Body of pancreas (tissue), 4 donors: ENCODE data around the gene KRTAP5-1. TPM values are rescaled to one million over a fixed set of nuclear protein-coding genes. Genes with fewer than 3 reads are reported as not detected.

Experiments used
- ATAC-seq: fragments of 150-250 bp; one replicate; pipeline ENCODE4 v1.9.1; 2016
- DNase-seq, 4 donors: peaks; one replicate each; pipeline ENCODE4 v3.0.0-alpha.2; 2019
- H3K27ac ChIP-seq, 4 donors: fragments of 200-600 bp; sonication (generic); 1 replicate in 3 of 4; 2 replicates in 1 of 4; pipeline versions ENCODE4 v1.5.1 to v1.6.1; 2016 to 2019; ENCODE audit warnings: mild to moderate bottlenecking in 1 of 4, mixed read lengths in 1 of 4, moderate library complexity in 1 of 4
- H3K27me3 ChIP-seq, 2 donors: fragments of 200-600 bp; sonication (generic); one replicate each; pipeline ENCODE4 v1.6.0; 2016; ENCODE audit warnings: mild to moderate bottlenecking in 1 of 2
- H3K36me3 ChIP-seq, 2 donors: fragments of 200-600 bp; sonication (generic); replicated peaks in 1 of 2; 2 replicates each; pipeline ENCODE4 v1.5.1; 2016; ENCODE audit warnings: low read depth in 2 of 2; ENCODE audit not compliant: insufficient read depth in 1 of 2
- H3K4me1 ChIP-seq: fragments of 200-600 bp; sonication (generic); one replicate; pipeline ENCODE4 v1.6.0; 2016
- H3K4me3 ChIP-seq, 2 donors: fragments of 200-600 bp; sonication (generic); 1 replicate in 1 of 2; 2 replicates in 1 of 2; pipeline ENCODE4 v1.5.1; 2016 to 2019
- H3K9me3 ChIP-seq, 3 donors: fragments of 200-600 bp; sonication (generic); 1 replicate in 2 of 3; 2 replicates in 1 of 3; pipeline ENCODE4 v1.5.1; 2016
- CTCF ChIP-seq, 7 experiments: fragments of 450-650 bp in 4 of 7; fragments of 200-600 bp in 3 of 7; sonication (generic) in 3 of 7; IDR thresholded peaks; one replicate each; pipeline ENCODE4 v1.5.1; 2016 to 2019; ENCODE audit warnings: antibody characterized with exemption in 7 of 7
- POLR2A ChIP-seq, 3 donors: fragments of 450-650 bp; IDR thresholded peaks; one replicate each; pipeline ENCODE4 v1.6.1; 2016; ENCODE audit warnings: antibody characterized with exemption in 3 of 3, mild to moderate bottlenecking in 2 of 3
- WGBS, 2 donors: methylation state at CpG; one replicate each; pipeline ENCODE4 v1.1.5; 2017; 5-methylcytosine and 5-hydroxymethylcytosine counted together
- intact Hi-C: fragments of 100-400 bp; cut with DNase I; formaldehyde crosslinking; loops from one replicate; pipeline ENCODE4 v1.15.1; 2023
- total RNA-seq, 2 donors: library from RNA; depleted of rRNA; stranded (reverse); fragments of >200 nt; gene quantifications; one replicate each; pipeline ENCODE4 v1.1.0, GENCODE V29; 2016

KRTAP5-1 gene
- total RNA-seq, 2 donors from 2014 or later = not detected

GRCh38 chr11:1570531-1570895 is 14.6 kb downstream of the KRTAP5-1 start:
- H3K4me1 ChIP-seq = peaks cover 69% of the 10 kb centered on the region
- TF ChIP-seq POLR2A (IDR thresholded peaks at IDR 0.05) = no peak
- TF ChIP-seq CTCF (IDR thresholded peaks at IDR 0.05) = no peak
- H3K27ac ChIP-seq = peak overlapping the region in 3 of 4 donors; percentile 72 to 88 (median 78)
- no peaks in the 10 kb centered on the region for H3K9me3 ChIP-seq
- H3K36me3 ChIP-seq = no peaks in the 10 kb centered on the region
- H3K27me3 ChIP-seq = no peaks in the 10 kb centered on the region
- 86 to 93% methylated on average over 3 to 8 of the region's 8 CpGs for WGBS, 2 donors
- DNase-seq = no peak
- H3K4me3 ChIP-seq = no peak overlapping the region
- ATAC-seq = no peak
- intact Hi-C loops = no loop called here

- 73% methylated on average over 11 of the region's 11 CpGs; no CpG with 5 or more reads in 1 of the 2 donors for WGBS, 2 donors
- Histone ChIP-seq H3K36me3 (no peaks in the 10 kb centered on the region), H3K4me3 (no peak overlapping the region), H3K27ac (peak overlapping the region in 1 of 4 donors; percentile 78), H3K4me1 (peaks cover 74% of the 10 kb centered on the region), H3K9me3 (no peaks in the 10 kb centered on the region), H3K27me3 (no peaks in the 10 kb centered on the region)
- DNase-seq (peak in 3 of 4 donors; percentile 14 to 38 (median 32)), ATAC-seq (no peak)
- intact Hi-C loops = no loop called here
- no peak for TF ChIP-seq CTCF (IDR thresholded peaks at IDR 0.05)
- TF ChIP-seq POLR2A (IDR thresholded peaks at IDR 0.05) = no peak
These were observed 15.1 kb downstream of the KRTAP5-1 start for GRCh38 chr11:1570001-1570453.

- peaks cover 79% of the 10 kb centered on the region for H3K4me1 ChIP-seq
- intact Hi-C loops = no loop called here
- no peaks in the 10 kb centered on the region for H3K36me3 ChIP-seq
- peak in 2 of 4 donors; percentile 24 to 35 for DNase-seq
- no peak for ATAC-seq
- H3K9me3 ChIP-seq = no peaks in the 10 kb centered on the region
- TF ChIP-seq POLR2A (IDR thresholded peaks at IDR 0.05) (no peak), CTCF (IDR thresholded peaks at IDR 0.05) (no peak)
- H3K27ac ChIP-seq = peak overlapping the region in 1 of 4 donors; percentile 10
- WGBS, 2 donors = 48 to 79% methylated on average over 5 to 14 of the region's 14 CpGs
- H3K27me3 ChIP-seq = no peaks in the 10 kb centered on the region
- H3K4me3 ChIP-seq = no peak overlapping the region
These were observed 15.8 kb downstream of the KRTAP5-1 start for GRCh38 chr11:1569251-1569780.

- peak; percentile 26 to 63 (median 58) for DNase-seq
- intact Hi-C loops = no loop called here
These were observed 16.6 kb downstream of the KRTAP5-1 start for GRCh38 chr11:1568441-1568911.

More at GRCh38 chr11:1568441-1568911, 16.6 kb downstream of the KRTAP5-1 start:
- no peak overlapping the region for H3K4me3 ChIP-seq
- no peak for TF ChIP-seq CTCF (IDR thresholded peaks at IDR 0.05)
- TF ChIP-seq POLR2A (IDR thresholded peaks at IDR 0.05) = no peak
- no peaks in the 10 kb centered on the region for H3K36me3 ChIP-seq
- peaks cover 79% of the 10 kb centered on the region for H3K4me1 ChIP-seq
- no peak for ATAC-seq
- H3K27me3 ChIP-seq = no peaks in the 10 kb centered on the region
- H3K27ac ChIP-seq = peak overlapping the region in 1 of 4 donors; percentile 10
- no peaks in the 10 kb centered on the region for H3K9me3 ChIP-seq
- 61 to 68% methylated on average over 12 to 13 of the region's 13 CpGs for whole genome bisulfite sequencing, 2 donors
